SU-DHL-6 (cell line): ENCODE data around the gene CCK.

ENCODE experiments used
- H2AFZ ChIP-seq: fragments of 200-600 bp; sonication (generic); 2 replicates; pipeline ENCODE4 v1.6.1; 2014; ENCODE audit warnings: low read depth, mild to moderate bottlenecking, moderate library complexity, mixed read lengths, antibody characterized with exemption, low read length; ENCODE audit not compliant: severe bottlenecking
- H3F3A ChIP-seq: fragments of 200-600 bp; shearing (Covaris generic); 2 replicates; pipeline ENCODE4 v1.6.0; 2016; ENCODE audit warnings: antibody characterized with exemption, mild to moderate bottlenecking; ENCODE audit not compliant: insufficient read depth
- H3K27ac ChIP-seq: fragments of 200-600 bp; sonication (generic); 2 replicates; pipeline ENCODE4 v1.5.1; 2016; ENCODE audit warnings: low read depth, mild to moderate bottlenecking, low read length, moderate library complexity, mixed read lengths
- H3K27me3 ChIP-seq: fragments of 200-600 bp; sonication (generic), shearing (Covaris generic); 2 replicates; pipeline ENCODE4 v1.6.0; 2014; ENCODE audit warnings: mild to moderate bottlenecking, low read length
- H3K36me3 ChIP-seq: fragments of 200-600 bp; sonication (generic); 2 replicates; pipeline ENCODE4 v1.6.1; 2014; ENCODE audit warnings: mild to moderate bottlenecking, low read length, mixed read lengths
- H3K4me2 ChIP-seq: fragments of 300-600, 200-600 bp; shearing (Covaris generic), sonication (generic); 2 replicates; pipeline ENCODE4 v1.6.0; 2014; ENCODE audit warnings: low read length, low read depth, mild to moderate bottlenecking; ENCODE audit not compliant: poor library complexity, severe bottlenecking
- H3K4me3 ChIP-seq: fragments of 200-600 bp; sonication (generic); 2 replicates; pipeline ENCODE4 v1.5.1; 2014; ENCODE audit warnings: antibody characterized with exemption, low read length, mild to moderate bottlenecking, mixed read lengths; ENCODE audit not compliant: insufficient read depth, poor library complexity, severe bottlenecking
- H3K79me2 ChIP-seq: fragments of 200-600 bp; sonication (generic); 2 replicates; pipeline ENCODE4 v1.6.1; 2014; ENCODE audit warnings: mild to moderate bottlenecking, low read length, moderate library complexity; ENCODE audit not compliant: insufficient read depth
- H3K9ac ChIP-seq: fragments of 200-600 bp; sonication (generic); 2 replicates; pipeline ENCODE4 v1.7.0; 2014; ENCODE audit warnings: mild to moderate bottlenecking, low read length
- H3K9me2 ChIP-seq: fragments of 200-600 bp; sonication (generic); replicated peaks from 2 replicates; pipeline ENCODE4 v1.6.1; 2014; ENCODE audit warnings: low read length; ENCODE audit not compliant: insufficient read depth
- H3K9me3 ChIP-seq: fragments of 200-600 bp; sonication (generic); 2 replicates; pipeline ENCODE4 v1.6.1; 2014; ENCODE audit warnings: low read length, mixed read lengths; ENCODE audit not compliant: insufficient read depth
- H4K20me1 ChIP-seq: fragments of 200-600 bp; sonication (generic); 2 replicates; pipeline ENCODE4 v1.6.1; 2014; ENCODE audit warnings: low read depth, mild to moderate bottlenecking, antibody characterized with exemption, low read length, moderate library complexity, mixed read lengths
- CTCF ChIP-seq: fragments of 200-600 bp; sonication (generic); IDR thresholded peaks from one replicate; pipeline ENCODE4 v1.5.1; 2017; ENCODE audit warnings: antibody characterized with exemption, mild to moderate bottlenecking, low read length, moderate library complexity; ENCODE audit not compliant: insufficient read depth, poor library complexity, severe bottlenecking
- EZH2phosphoT487 ChIP-seq: fragments of 200-600 bp; sonication (generic), shearing (Covaris generic); conservative IDR thresholded peaks from 2 replicates; pipeline ENCODE4 v1.6.1; 2018; ENCODE audit warnings: mild to moderate bottlenecking, antibody characterized with exemption, low read length, moderate library complexity, mixed read lengths

CCK gene

GRCh38 chr3:42266085-42266484 lies at the start of gene CCK:
Gene CCK (minus strand): TSS chr3:42266185. CDS start chr3:42263630, 2,555 bp downstream.
- no peaks in the 10 kb centered on the region for H3F3A ChIP-seq
- no peak within 1 kb of the TSS for H3K4me3 ChIP-seq
- no peak within 1 kb of the TSS for H3K4me2 ChIP-seq
- no peaks in the 10 kb centered on the region for H3K36me3 ChIP-seq
- H3K27ac ChIP-seq, result no peak within 1 kb of the TSS
- TF ChIP-seq CTCF (no peak), EZH2phosphoT487 (no peak)
- no peaks in the 10 kb centered on the region for H3K9me2 ChIP-seq
- H3K79me2 ChIP-seq, result no peaks in the 10 kb centered on the region
- H3K27me3 ChIP-seq, result no peaks in the 10 kb centered on the region
- H2AFZ ChIP-seq, result no peak within 1 kb of the TSS
- H3K9ac ChIP-seq, result no peak within 1 kb of the TSS
- H3K9me3 ChIP-seq, result no peaks in the 10 kb centered on the region
- no peaks in the 10 kb centered on the region for H4K20me1 ChIP-seq

GRCh38 chr3:42314411-42314810 lies 48.4 kb upstream of the CCK start:
- no peaks in the 10 kb centered on the region for H3K79me2 ChIP-seq
- no peaks in the 10 kb centered on the region for H3K27me3 ChIP-seq
- H3K27ac ChIP-seq, result no peak overlapping the region
- peaks cover 24% of the 10 kb centered on the region; the same call in 1 of the 2 replicates for H3K9me3 ChIP-seq
- H3K36me3 ChIP-seq, result peaks cover 5% of the 10 kb centered on the region; the same call in 1 of the 2 replicates
- H3K4me3 ChIP-seq, result no peak overlapping the region
- no peaks in the 10 kb centered on the region for H4K20me1 ChIP-seq
- TF ChIP-seq CTCF, result no peak
- no peak for TF ChIP-seq EZH2phosphoT487
- H2AFZ ChIP-seq, result no peak overlapping the region
- no peak overlapping the region for H3K9ac ChIP-seq
- H3K9me2 ChIP-seq, result no peaks in the 10 kb centered on the region
- no peak overlapping the region for H3K4me2 ChIP-seq
- no peaks in the 10 kb centered on the region for H3F3A ChIP-seq

- no peak for TF ChIP-seq CTCF
- no peak for TF ChIP-seq EZH2phosphoT487
- Histone ChIP-seq H3K27me3 (no peaks in the 10 kb centered on the region), H3K36me3 (no peaks in the 10 kb centered on the region), H3K4me2 (no peak overlapping the region), H3F3A (no peaks in the 10 kb centered on the region), H2AFZ (no peak overlapping the region), H3K9ac (no peak overlapping the region), H3K9me2 (no peaks in the 10 kb centered on the region), H4K20me1 (no peaks in the 10 kb centered on the region), H3K27ac (no peak overlapping the region), H3K4me3 (no peak overlapping the region), H3K79me2 (no peaks in the 10 kb centered on the region), H3K9me3 (peaks cover 5% of the 10 kb centered on the region; the same call in 1 of the 2 replicates)
These were observed 42.7 kb upstream of the CCK start for GRCh38 chr3:42308651-42309050.
